ENCODE results near the gene ZFYVE28.

Gene ZFYVE28

GRCh38 chr4:2363951-2364653 lies 54.3 kb downstream of the ZFYVE28 start:
- TF ChIP-seq TAF1 (IDR thresholded peaks at IDR 0.05; ENCODE audit: borderline replicate concordance, insufficient read depth, low read length) (no peak), FOXP2 (optimal IDR thresholded peaks at IDR 0.05; ENCODE audit: borderline replicate concordance, extremely low read depth, extremely low read length, insufficient read depth) (no peak), SIN3A (IDR thresholded peaks at IDR 0.05; ENCODE audit: borderline replicate concordance, insufficient read depth, low read length) (no peak), REST (IDR thresholded peaks at IDR 0.05; ENCODE audit: insufficient read depth in 1 of 2, low read depth in 2 of 2, low read length in 2 of 2) (no peak), POLR2AphosphoS5 (IDR thresholded peaks at IDR 0.05; ENCODE audit: low read depth, low read length) (no peak)

- TF ChIP-seq FOXP2 (optimal IDR thresholded peaks at IDR 0.05; ENCODE audit: borderline replicate concordance, extremely low read depth, extremely low read length, insufficient read depth) = no peak
Observed at GRCh38 chr4:2363056-2363721, 55.3 kb downstream of the ZFYVE28 start.

GRCh38 chr4:2362266-2363055 lies 56.0 kb downstream of the ZFYVE28 start:
- no peak for TF ChIP-seq SIN3A (IDR thresholded peaks at IDR 0.05; ENCODE audit: borderline replicate concordance, insufficient read depth, low read length)
- no peak for TF ChIP-seq TAF1 (IDR thresholded peaks at IDR 0.05; ENCODE audit: borderline replicate concordance, insufficient read depth, low read length)
- TF ChIP-seq FOXP2 (optimal IDR thresholded peaks at IDR 0.05; ENCODE audit: borderline replicate concordance, extremely low read depth, extremely low read length, insufficient read depth) = no peak
- TF ChIP-seq REST (IDR thresholded peaks at IDR 0.05; ENCODE audit: insufficient read depth in 1 of 2, low read depth in 2 of 2, low read length in 2 of 2) = no peak
- no peak for TF ChIP-seq POLR2AphosphoS5 (IDR thresholded peaks at IDR 0.05; ENCODE audit: low read depth, low read length)

- TF ChIP-seq FOXP2 (optimal IDR thresholded peaks at IDR 0.05; ENCODE audit: borderline replicate concordance, extremely low read depth, extremely low read length, insufficient read depth) (no peak), REST (IDR thresholded peaks at IDR 0.05; ENCODE audit: insufficient read depth in 1 of 2, low read depth in 2 of 2, low read length in 2 of 2) (no peak), TAF1 (IDR thresholded peaks at IDR 0.05; ENCODE audit: borderline replicate concordance, insufficient read depth, low read length) (no peak), POLR2AphosphoS5 (IDR thresholded peaks at IDR 0.05; ENCODE audit: low read depth, low read length) (no peak), SIN3A (IDR thresholded peaks at IDR 0.05; ENCODE audit: borderline replicate concordance, insufficient read depth, low read length) (no peak)
Observed at GRCh38 chr4:2361366-2362265, 56.8 kb downstream of the ZFYVE28 start.

- TF ChIP-seq POLR2AphosphoS5 (IDR thresholded peaks at IDR 0.05; ENCODE audit: low read depth, low read length) (no peak), SIN3A (IDR thresholded peaks at IDR 0.05; ENCODE audit: borderline replicate concordance, insufficient read depth, low read length) (no peak), FOXP2 (optimal IDR thresholded peaks at IDR 0.05; ENCODE audit: borderline replicate concordance, extremely low read depth, extremely low read length, insufficient read depth) (no peak), TAF1 (IDR thresholded peaks at IDR 0.05; ENCODE audit: borderline replicate concordance, insufficient read depth, low read length) (no peak), REST (IDR thresholded peaks at IDR 0.05; ENCODE audit: insufficient read depth in 1 of 2, low read depth in 2 of 2, low read length in 2 of 2) (no peak)
Observed at GRCh38 chr4:2360396-2360730, 58.1 kb downstream of the ZFYVE28 start.
